HEK293 (cell line): ENCODE measurements around the gene ANKRD11.

Experiments used
- MEIS1 ChIP-seq: sonication (generic); formaldehyde crosslinking; IDR thresholded peaks from 2 replicates; pipeline ENCODE4 v1.8.1; 2022; ENCODE audit warnings: missing genetic modification reagents, mild to moderate bottlenecking, borderline replicate concordance
- MYNN ChIP-seq: fragments of 450-650 bp; formaldehyde crosslinking; IDR thresholded peaks from 2 replicates; pipeline ENCODE4 v1.5.1; 2016; ENCODE audit warnings: missing biosample characterization, missing genetic modification characterization, borderline replicate concordance
- TRIM28 ChIP-seq: IDR thresholded peaks from 2 replicates; pipeline ENCODE4 v1.6.1; 2011; ENCODE audit warnings: low read length, control low read depth, borderline replicate concordance
- YY1 ChIP-seq: fragments of 450-650 bp; formaldehyde crosslinking; IDR thresholded peaks from 2 replicates; pipeline ENCODE4 v1.5.1; 2018; ENCODE audit warnings: missing biosample characterization, missing genetic modification characterization
- ZNF121 ChIP-seq: fragments of 450-650 bp; formaldehyde crosslinking; IDR thresholded peaks from 2 replicates; pipeline ENCODE4 v1.5.1; 2016; ENCODE audit warnings: missing biosample characterization, missing genetic modification characterization
- ZNF133 ChIP-seq: fragments of 450-650 bp; formaldehyde crosslinking; IDR thresholded peaks from 2 replicates; pipeline ENCODE4 v1.5.1; 2016; ENCODE audit warnings: missing biosample characterization, missing genetic modification characterization
- ZNF138 ChIP-seq: fragments of 450-650 bp; formaldehyde crosslinking; IDR thresholded peaks from 2 replicates; pipeline ENCODE4 v1.5.1; 2016; ENCODE audit warnings: missing biosample characterization, missing genetic modification characterization, borderline replicate concordance
- ZNF274 ChIP-seq, 2 experiments: fragments of 200-500 bp in 1 of 2; fragments of 450-650 bp in 1 of 2; sonication (Bioruptor generic) in 1 of 2; formaldehyde crosslinking in 1 of 2; IDR thresholded peaks; 2 replicates each; pipeline versions ENCODE4 v1.5.1 to v1.6.1; 2014 to 2016; ENCODE audit warnings: borderline replicate concordance in 1 of 2, inconsistent platforms in 1 of 2, low read length in 1 of 2, missing biosample characterization in 1 of 2, missing genetic modification characterization in 1 of 2
- ZNF391 ChIP-seq: fragments of 450-650 bp; formaldehyde crosslinking; IDR thresholded peaks from 2 replicates; pipeline ENCODE4 v1.5.1; 2016; ENCODE audit warnings: low read depth, missing biosample characterization, missing genetic modification characterization, borderline replicate concordance
- ZNF501 ChIP-seq: fragments of 450-650 bp; formaldehyde crosslinking; IDR thresholded peaks from 2 replicates; pipeline ENCODE4 v1.5.1; 2016; ENCODE audit warnings: missing biosample characterization, missing genetic modification characterization
- ZNF707 ChIP-seq: fragments of 450-650 bp; formaldehyde crosslinking; IDR thresholded peaks from 2 replicates; pipeline ENCODE4 v1.5.1; 2016; ENCODE audit warnings: missing biosample characterization, missing genetic modification characterization
- ZNF791 ChIP-seq: fragments of 450-650 bp; formaldehyde crosslinking; IDR thresholded peaks from 2 replicates; pipeline ENCODE4 v1.5.1; 2016; ENCODE audit warnings: missing biosample characterization, missing genetic modification characterization
- TF ChIP-seq, protein P1 (sequence below): fragments of 450-650 bp; formaldehyde crosslinking; IDR thresholded peaks from 2 replicates; pipeline ENCODE4 v1.5.1; 2016; ENCODE audit warnings: missing biosample characterization, missing genetic modification characterization
- TF ChIP-seq, protein P2 (sequence below): fragments of 450-650 bp; formaldehyde crosslinking; optimal IDR thresholded peaks from 2 replicates; pipeline ENCODE3; 2016; ENCODE audit warnings: missing biosample characterization, mild to moderate bottlenecking, missing genetic modification characterization

DNA sequence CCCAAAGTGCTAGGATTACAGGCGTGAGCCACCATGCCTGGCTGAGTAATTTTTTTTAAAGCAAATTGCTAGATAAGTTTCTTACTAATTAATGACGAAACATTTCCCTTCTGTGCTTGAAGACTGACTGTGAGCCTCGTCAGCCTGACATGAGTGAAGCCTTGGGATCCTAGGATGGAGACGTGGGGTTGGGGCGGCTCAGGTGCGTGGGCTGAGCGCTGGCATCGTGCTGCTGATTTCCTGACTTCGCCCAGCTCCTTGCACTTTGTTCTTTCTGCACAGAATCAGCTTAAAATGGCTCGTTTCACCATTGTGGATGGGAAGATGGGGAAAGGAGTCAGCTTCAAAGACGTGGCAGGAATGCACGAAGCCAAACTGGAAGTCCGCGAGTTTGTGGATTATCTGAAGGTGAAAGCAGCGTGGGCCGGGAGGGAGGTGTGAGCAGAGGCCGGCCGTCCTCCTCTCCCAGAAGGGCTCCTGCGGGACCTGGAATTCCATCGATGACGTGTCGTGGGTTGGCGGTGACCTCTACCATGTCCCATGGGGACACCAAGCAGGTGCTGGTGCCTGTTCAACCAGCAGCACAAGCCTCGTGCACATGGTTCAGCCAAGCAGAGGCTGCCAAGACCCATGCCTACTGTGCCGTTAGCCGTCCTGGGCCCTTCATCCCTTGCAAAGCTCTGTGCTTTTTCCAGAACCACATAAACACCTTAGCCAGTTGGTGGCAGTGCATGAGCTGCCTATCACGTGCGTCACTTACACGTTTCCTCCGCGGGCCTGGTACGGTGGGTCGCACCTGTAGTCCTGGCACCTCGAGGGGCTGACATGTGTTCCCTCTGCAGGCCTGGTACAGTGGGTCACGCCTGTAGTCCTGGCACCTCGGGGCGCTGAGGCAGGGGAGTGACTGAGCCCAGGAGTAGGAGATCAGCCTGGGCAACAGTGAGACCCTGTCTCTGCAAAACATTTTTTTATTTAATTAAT, 40.3 kb upstream of the ANKRD11 start:
- TF ChIP-seq ZNF133 (tag by site-specific recombination) (no peak), ZNF274 (IDR thresholded peaks at IDR 0.05; ENCODE audit: low read length) (no peak), ZNF274 (tag by site-specific recombination; IDR thresholded peaks at IDR 0.05; ENCODE audit: borderline replicate concordance) (no peak), TRIM28 (no peak), MEIS1 (CRISPR knock-in tag) (no peak), ZNF121 (tag by site-specific recombination) (no peak), ZNF791 (tag by site-specific recombination) (no peak), ZNF707 (tag by site-specific recombination) (no peak), ZNF501 (tag by site-specific recombination) (no peak), MYNN (tag by site-specific recombination) (no peak), ZNF391 (tag by site-specific recombination) (no peak), YY1 (tag by site-specific recombination) (no peak), ZNF138 (tag by site-specific recombination) (no peak)
- TF ChIP-seq, protein P1, sequence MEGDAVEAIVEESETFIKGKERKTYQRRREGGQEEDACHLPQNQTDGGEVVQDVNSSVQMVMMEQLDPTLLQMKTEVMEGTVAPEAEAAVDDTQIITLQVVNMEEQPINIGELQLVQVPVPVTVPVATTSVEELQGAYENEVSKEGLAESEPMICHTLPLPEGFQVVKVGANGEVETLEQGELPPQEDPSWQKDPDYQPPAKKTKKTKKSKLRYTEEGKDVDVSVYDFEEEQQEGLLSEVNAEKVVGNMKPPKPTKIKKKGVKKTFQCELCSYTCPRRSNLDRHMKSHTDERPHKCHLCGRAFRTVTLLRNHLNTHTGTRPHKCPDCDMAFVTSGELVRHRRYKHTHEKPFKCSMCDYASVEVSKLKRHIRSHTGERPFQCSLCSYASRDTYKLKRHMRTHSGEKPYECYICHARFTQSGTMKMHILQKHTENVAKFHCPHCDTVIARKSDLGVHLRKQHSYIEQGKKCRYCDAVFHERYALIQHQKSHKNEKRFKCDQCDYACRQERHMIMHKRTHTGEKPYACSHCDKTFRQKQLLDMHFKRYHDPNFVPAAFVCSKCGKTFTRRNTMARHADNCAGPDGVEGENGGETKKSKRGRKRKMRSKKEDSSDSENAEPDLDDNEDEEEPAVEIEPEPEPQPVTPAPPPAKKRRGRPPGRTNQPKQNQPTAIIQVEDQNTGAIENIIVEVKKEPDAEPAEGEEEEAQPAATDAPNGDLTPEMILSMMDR = no peak
- TF ChIP-seq, protein P2, sequence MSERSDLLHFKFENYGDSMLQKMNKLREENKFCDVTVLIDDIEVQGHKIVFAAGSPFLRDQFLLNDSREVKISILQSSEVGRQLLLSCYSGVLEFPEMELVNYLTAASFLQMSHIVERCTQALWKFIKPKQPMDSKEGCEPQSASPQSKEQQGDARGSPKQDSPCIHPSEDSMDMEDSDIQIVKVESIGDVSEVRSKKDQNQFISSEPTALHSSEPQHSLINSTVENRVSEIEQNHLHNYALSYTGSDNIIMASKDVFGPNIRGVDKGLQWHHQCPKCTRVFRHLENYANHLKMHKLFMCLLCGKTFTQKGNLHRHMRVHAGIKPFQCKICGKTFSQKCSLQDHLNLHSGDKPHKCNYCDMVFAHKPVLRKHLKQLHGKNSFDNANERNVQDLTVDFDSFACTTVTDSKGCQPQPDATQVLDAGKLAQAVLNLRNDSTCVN (tag by site-specific recombination) = no peak
